K562 (cell line): ENCODE data around the gene GDF9. TPM values are rescaled to one million over a fixed set of nuclear protein-coding genes. Genes with fewer than 3 reads are reported as not detected.
A peak's percentile ranks its signal among the peaks of the same experiment; 100 is the strongest.

Experiments
- ATAC-seq: fragments of 200-7000 bp; cut with Tn5 transposase; 3 replicates; pipeline ENCODE4 v1.9.1; 2020; ENCODE audit warnings: moderate library complexity
- BruUV-seq: library from RNA; stranded (reverse); fragments of 400-500 nt; replicated peaks from 2 replicates; lab custom pipeline; 2021; lab: Mats Ljungman, UMichigan
- CTCF ChIA-PET: fragments of 300-600 bp; formaldehyde crosslinking; extraction: SDS; loops from one replicate; lab custom pipeline; 2021; ENCODE audit warnings: low intra/inter-chr PET ratio; lab: Yijun Ruan, JAX
- POLR2A ChIA-PET: fragments of 300-600, 350-650 bp; sonication (Branson Sonifier 250); formaldehyde crosslinking; extraction: SDS; loops from one replicate; lab custom pipeline; 2021; ENCODE audit warnings: antibody characterized with exemption, inconsistent platforms; lab: Yijun Ruan, JAX
- DNase-seq, 4 experiments: peaks; one replicate each; pipeline versions ENCODE4 v3.0.0 to v3.0.0-alpha.2; 2011 to 2018; ENCODE audit warnings: low spot score in 3 of 4, mixed read lengths in 3 of 4; ENCODE audit errors: extremely low read depth in 1 of 4
- FAIRE-seq: peaks from 2 replicates; lab custom pipeline; 2011; peaks lifted over from hg19 to GRCh38; lab: Jason Lieb, UNC
- H2AFZ ChIP-seq: 2 replicates; pipeline ENCODE4 v1.6.0; 2011; ENCODE audit warnings: low read depth, low read length, control low read depth, inconsistent platforms
- H3K27ac ChIP-seq: fragments of 200-600 bp; 3 replicates; pipeline ENCODE4 v1.8.0; 2011; ENCODE audit warnings: low read depth, mild to moderate bottlenecking, control low read depth, inconsistent platforms, low read length, moderate library complexity, mixed read lengths; ENCODE audit errors: extremely low read depth
- H3K27me3 ChIP-seq, 2 experiments: fragments of 300-600 bp in 1 of 2; 2 replicates in 1 of 2; 3 replicates in 1 of 2; pipeline versions ENCODE4 v1.6.0 to v1.8.0; 2011; ENCODE audit warnings: inconsistent platforms in 2 of 2, low read length in 2 of 2, mild to moderate bottlenecking in 1 of 2, mixed read lengths in 1 of 2, moderate library complexity in 1 of 2; ENCODE audit not compliant: control insufficient read depth in 2 of 2, insufficient read depth in 2 of 2
- H3K36me3 ChIP-seq: fragments of 300-600 bp; 3 replicates; pipeline ENCODE4 v1.8.0; 2011; ENCODE audit warnings: mild to moderate bottlenecking, low read length, inconsistent platforms; ENCODE audit not compliant: control insufficient read depth, insufficient read depth
- H3K4me1 ChIP-seq, 2 experiments: fragments of 200-600 bp in 1 of 2; replicated peaks in 1 of 2; 2 replicates in 1 of 2; 3 replicates in 1 of 2; pipeline versions ENCODE4 v1.5.1 to v1.8.0; 2011; ENCODE audit warnings: inconsistent platforms in 2 of 2, low read length in 2 of 2, mild to moderate bottlenecking in 1 of 2, mixed read lengths in 1 of 2, moderate library complexity in 1 of 2; ENCODE audit not compliant: control insufficient read depth in 2 of 2, insufficient read depth in 2 of 2
- H3K4me2 ChIP-seq: 2 replicates; pipeline ENCODE4 v1.6.1; 2011; ENCODE audit warnings: low read length, control low read depth, inconsistent platforms, mixed read lengths; ENCODE audit not compliant: insufficient read depth
- H3K4me3 ChIP-seq: fragments of 200-600 bp; sonication (generic), shearing (Covaris generic); 2 replicates; pipeline ENCODE4 v1.5.1; 2016; ENCODE audit warnings: control low read depth, inconsistent platforms
- H3K79me2 ChIP-seq: fragments of 200-600 bp; 3 replicates; pipeline ENCODE4 v1.8.0; 2011; ENCODE audit warnings: low read length, inconsistent platforms; ENCODE audit not compliant: control insufficient read depth, insufficient read depth
- H3K9ac ChIP-seq, 2 experiments: 2 replicates each; pipeline versions ENCODE4 v1.6.0 to v1.6.1; 2011; ENCODE audit warnings: low read depth in 2 of 2, low read length in 2 of 2, control low read depth in 1 of 2, inconsistent platforms in 1 of 2, mild to moderate bottlenecking in 1 of 2, mixed read lengths in 1 of 2; ENCODE audit not compliant: insufficient read depth in 1 of 2
- H3K9me1 ChIP-seq: one replicate; pipeline ENCODE4 v1.6.0; 2011; ENCODE audit warnings: inconsistent platforms, mild to moderate bottlenecking, low read length, moderate library complexity; ENCODE audit not compliant: control insufficient read depth, insufficient read depth
- H3K9me3 ChIP-seq: replicated peaks from 2 replicates; pipeline ENCODE4 v1.5.1; 2011; ENCODE audit warnings: low read depth, low read length, inconsistent platforms; ENCODE audit not compliant: control insufficient read depth, insufficient read depth
- H4K20me1 ChIP-seq: replicated peaks from 2 replicates; pipeline ENCODE4 v1.6.1; 2011; ENCODE audit warnings: low read length, inconsistent platforms, mixed read lengths; ENCODE audit not compliant: control insufficient read depth, insufficient read depth
- HMG20A ChIP-seq: fragments of 450-650 bp; formaldehyde crosslinking; conservative IDR thresholded peaks from 2 replicates; pipeline ENCODE4 v1.4.0; 2020; ENCODE audit warnings: mild to moderate bottlenecking, mixed read lengths
- IRF9 ChIP-seq: fragments of 450-650 bp; IDR thresholded peaks from 2 replicates; pipeline ENCODE4 v1.6.1; 2016; ENCODE audit warnings: missing biosample characterization, missing genetic modification characterization
- NCOA4 ChIP-seq: fragments of 450-650 bp; IDR thresholded peaks from 2 replicates; pipeline ENCODE4 v1.6.1; 2018; ENCODE audit warnings: mild to moderate bottlenecking; ENCODE audit not compliant: partially characterized antibody
- NR2C1 ChIP-seq, 2 experiments: fragments of 450-650 bp; IDR thresholded peaks; 2 replicates each; pipeline ENCODE4 v1.6.1; 2017; ENCODE audit warnings: mild to moderate bottlenecking in 2 of 2, antibody characterized with exemption in 1 of 2, inconsistent platforms in 1 of 2, missing compliant biosample characterization in 1 of 2, missing genetic modification characterization in 1 of 2
- RNF219 ChIP-seq: fragments of 250-450 bp; sonication (Bioruptor Pico); IDR thresholded peaks from 2 replicates; pipeline ENCODE4 v1.5.0; 2022; ENCODE audit warnings: mild to moderate bottlenecking
- TFE3 ChIP-seq: fragments of 450-650 bp; formaldehyde crosslinking; IDR thresholded peaks from 2 replicates; pipeline ENCODE4 v1.4.0; 2020; ENCODE audit warnings: mild to moderate bottlenecking, mixed read lengths
- ZBTB2 ChIP-seq: fragments of 450-650 bp; IDR thresholded peaks from 2 replicates; pipeline ENCODE4 v1.6.1; 2016; ENCODE audit warnings: antibody characterized with exemption
- ZNF354B ChIP-seq: fragments of 250-450 bp; sonication (Bioruptor Pico); IDR thresholded peaks from 2 replicates; pipeline ENCODE4 v1.4.0; 2020
- WGBS: fragments of 100-300 bp; shearing (Covaris generic); methylation state at CpG from one replicate; pipeline ENCODE4 v1.1.6; 2016; ENCODE audit warnings: low coverage, mixed read lengths; ENCODE audit not compliant: insufficient coverage; ENCODE audit errors: missing lambda C conversion rate; 5-methylcytosine and 5-hydroxymethylcytosine counted together
- in situ Hi-C: fragments of 300-500 bp; cut with MboI; formaldehyde crosslinking; loops from 4 replicates; pipeline ENCODE4 v1.15.0; 2018; ENCODE audit warnings: inconsistent platforms, mixed read lengths
- intact Hi-C: fragments of 100-400 bp; cut with micrococcal nuclease; formaldehyde crosslinking; loops from 2 replicates; pipeline ENCODE4 v1.14.2; 2022
- polyA plus RNA-seq, 8 experiments: library from polyadenylated mRNA; depleted of rRNA in 4 of 8; stranded (reverse) in 5 of 8; unstranded in 3 of 8; fragments of >200 nt; fragmentation: Nextera tagmentation in 2 of 8; fragmentation: Illumina TruSeq in 1 of 8; extraction: Ambion mirVana in 2 of 8; extraction: Trizol in 1 of 8; gene quantifications; 2 replicates each; pipeline versions ENCODE4 v1.2.1 to v1.2.3, GENCODE V29; 2011 to 2014; ENCODE audit warnings: inconsistent platforms in 1 of 8, missing spikeins in 1 of 8
- total RNA-seq, 7 experiments: library from RNA; depleted of rRNA in 6 of 7; stranded (reverse); fragments of >200 nt in 6 of 7; fragmentation: Illumina TruSeq in 2 of 7; extraction: Trizol in 2 of 7; gene quantifications; 2 replicates each; pipeline versions ENCODE4 v1.2.1 to v1.2.3, GENCODE V29; 2011 to 2021; ENCODE audit warnings: low replicate concordance in 1 of 7

The GDF9 gene
- total and polyA plus RNA-seq, 9 of the 15 experiments (the other 6 are each of a cell fraction or from before 2014, with no cell fraction given), result 0.10 to 0.70 (median 0.20) TPM; not detected in 1

GRCh38 chr5:132909702-132910101 lies 43.4 kb upstream of the GDF9 start:
- no peak for FAIRE-seq
- 100% methylated on average over 1 of the region's 1 CpG for WGBS
- CTCF ChIA-PET, result no interaction called here
- H3K4me2 ChIP-seq, result no peak overlapping the region
- H2AFZ ChIP-seq, result no peak overlapping the region
- BruUV-seq, result no TSS peak
- no peaks in the 10 kb centered on the region for H3K9me1 ChIP-seq
- no peak for ATAC-seq
- H3K4me3 ChIP-seq, result no peak overlapping the region
- no peak for DNase-seq
- peaks cover 11% of the 10 kb centered on the region; the same call in 2 of the 3 replicates for H3K79me2 ChIP-seq
- H3K36me3 ChIP-seq, result peaks cover 36% of the 10 kb centered on the region; the same call in 2 of the 3 replicates
- no peaks in the 10 kb centered on the region for H3K27me3 ChIP-seq
- H3K4me1 ChIP-seq, result peaks cover 0 to 10% of the 10 kb centered on the region in 2 experiments; a peak in 2 of 5 replicates
- H4K20me1 ChIP-seq, result no peaks in the 10 kb centered on the region
- intact Hi-C loops (no loop called here), in situ Hi-C loops (loop anchor here (10.0 kb wide), 1 partner anchor 1735 kb away; the partner anchor contains the start of gene SEC24A)
- POLR2A ChIA-PET, result interaction anchor here (0.5 kb wide), 1 partner anchor 216 kb away, joined by 4 read pairs; no protein-coding TSS in a partner anchor
- no peak overlapping the region for H3K9ac ChIP-seq
- no peaks in the 10 kb centered on the region for H3K9me3 ChIP-seq
- H3K27ac ChIP-seq, result no peak overlapping the region
- TF ChIP-seq RNF219 (CRISPR knock-in tag), result no peak

GRCh38 chr5:132907161-132907560 lies 40.9 kb upstream of the GDF9 start:
- Histone ChIP-seq H3K9me1 (no peaks in the 10 kb centered on the region), H3K9me3 (no peaks in the 10 kb centered on the region), H3K36me3 (peaks cover 41% of the 10 kb centered on the region), H3K27me3 (no peaks in the 10 kb centered on the region), H3K79me2 (peaks cover 11% of the 10 kb centered on the region; the same call in 2 of the 3 replicates), H3K4me3 (no peak overlapping the region), H3K4me1 (peaks cover 0 to 10% of the 10 kb centered on the region in 2 experiments; a peak in 2 of 5 replicates), H3K9ac (no peak overlapping the region), H3K4me2 (no peak overlapping the region), H3K27ac (peak overlapping the region; percentile 3; the same call in 1 of the 3 replicates), H4K20me1 (no peaks in the 10 kb centered on the region), H2AFZ (no peak overlapping the region)
- DNase-seq (peak in 2 of 4 experiments; percentile 14), ATAC-seq (peak; percentile 63), FAIRE-seq (peak; percentile 58)
- no TSS peak for BruUV-seq
- ChIA-PET POLR2A (interaction anchor here (0.6 to 1.3 kb wide), 4 partner anchors 11 to 411 kb away, joined by 3 read pairs; no protein-coding TSS in a partner anchor), CTCF (no interaction called here)
- in situ Hi-C loops (no loop called here), intact Hi-C loops (no loop called here)
- 58% methylated on average over 2 of the region's 2 CpGs for WGBS
- no peak for TF ChIP-seq ZBTB2
- TF ChIP-seq TFE3 (CRISPR knock-in tag), result no peak
- no peak for TF ChIP-seq NR2C1 (IDR thresholded peaks at IDR 0.05)
- no peak for TF ChIP-seq NR2C1 (tag; IDR thresholded peaks at IDR 0.05)
- no peak for TF ChIP-seq ZNF354B (CRISPR knock-in tag)
- no peak for TF ChIP-seq HMG20A (CRISPR knock-in tag)
- no peak for TF ChIP-seq NCOA4
- no peak for TF ChIP-seq IRF9
